Kidney capillary endothelial cell (primary cell): Measurements from ENCODE around the gene PTPRT.

ENCODE experiments used
- DNase-seq: peaks from one replicate; pipeline ENCODE4 v3.0.0-alpha.2; 2018; ENCODE audit warnings: low spot score

Gene PTPRT

DNA sequence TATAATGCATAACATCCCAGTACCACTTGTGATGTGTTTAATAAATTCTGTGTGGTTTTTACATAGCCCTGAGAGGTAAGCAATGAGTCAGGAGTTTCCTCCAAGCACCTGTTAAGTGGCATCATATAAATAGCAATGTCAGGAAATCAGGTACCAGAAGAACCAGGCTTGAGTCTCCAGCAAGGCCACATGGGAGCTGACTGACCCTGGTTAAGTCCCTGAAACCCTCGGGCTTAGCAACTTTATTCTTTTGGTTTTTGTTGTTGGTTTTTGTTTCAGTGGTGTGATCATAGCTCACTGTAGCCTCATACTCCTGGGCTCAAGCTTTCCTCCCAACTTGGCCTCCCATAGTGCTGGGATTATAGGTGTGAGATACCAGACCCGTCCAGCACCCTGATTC is 70.0 kb downstream of the PTPRT start:
- DNase-seq: no peak

DNA sequence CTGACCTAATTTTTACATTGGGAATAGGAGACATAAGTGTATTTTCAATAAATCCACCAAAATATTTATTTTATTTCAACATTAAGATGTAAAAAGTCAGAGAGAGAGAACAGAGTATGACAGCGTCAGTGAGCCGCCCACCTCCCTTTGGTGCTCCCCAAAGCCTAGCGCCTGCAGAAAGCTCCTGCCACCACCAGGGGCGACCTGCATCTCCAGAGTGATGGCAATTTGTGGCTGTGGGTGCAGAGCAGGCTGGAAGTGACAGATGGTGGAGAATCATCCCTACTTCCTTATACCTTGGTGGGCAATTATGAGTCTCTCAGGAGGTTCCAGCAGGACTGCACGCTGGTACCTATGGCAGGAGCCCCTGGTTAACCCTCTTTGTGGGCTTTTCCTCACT is 87.3 kb downstream of the PTPRT start:
- DNase-seq: no peak

DNA sequence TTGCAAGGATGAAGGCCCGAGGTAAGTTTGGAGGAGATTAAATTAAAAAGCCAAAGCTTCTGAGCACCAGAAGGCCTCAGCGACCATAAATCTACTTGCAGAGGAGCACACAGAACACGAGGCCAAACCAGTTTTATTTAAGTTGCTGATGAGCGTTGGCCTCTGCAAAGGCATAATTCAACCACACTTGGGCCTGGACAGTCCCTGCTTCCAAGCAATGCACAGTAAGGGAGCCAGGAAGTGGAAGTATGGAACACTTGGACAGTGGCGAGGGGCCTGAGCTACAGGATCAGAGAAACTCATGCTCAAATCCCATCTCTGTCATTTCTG is 92.8 kb downstream of the PTPRT start:
- DNase-seq: no peak

DNA sequence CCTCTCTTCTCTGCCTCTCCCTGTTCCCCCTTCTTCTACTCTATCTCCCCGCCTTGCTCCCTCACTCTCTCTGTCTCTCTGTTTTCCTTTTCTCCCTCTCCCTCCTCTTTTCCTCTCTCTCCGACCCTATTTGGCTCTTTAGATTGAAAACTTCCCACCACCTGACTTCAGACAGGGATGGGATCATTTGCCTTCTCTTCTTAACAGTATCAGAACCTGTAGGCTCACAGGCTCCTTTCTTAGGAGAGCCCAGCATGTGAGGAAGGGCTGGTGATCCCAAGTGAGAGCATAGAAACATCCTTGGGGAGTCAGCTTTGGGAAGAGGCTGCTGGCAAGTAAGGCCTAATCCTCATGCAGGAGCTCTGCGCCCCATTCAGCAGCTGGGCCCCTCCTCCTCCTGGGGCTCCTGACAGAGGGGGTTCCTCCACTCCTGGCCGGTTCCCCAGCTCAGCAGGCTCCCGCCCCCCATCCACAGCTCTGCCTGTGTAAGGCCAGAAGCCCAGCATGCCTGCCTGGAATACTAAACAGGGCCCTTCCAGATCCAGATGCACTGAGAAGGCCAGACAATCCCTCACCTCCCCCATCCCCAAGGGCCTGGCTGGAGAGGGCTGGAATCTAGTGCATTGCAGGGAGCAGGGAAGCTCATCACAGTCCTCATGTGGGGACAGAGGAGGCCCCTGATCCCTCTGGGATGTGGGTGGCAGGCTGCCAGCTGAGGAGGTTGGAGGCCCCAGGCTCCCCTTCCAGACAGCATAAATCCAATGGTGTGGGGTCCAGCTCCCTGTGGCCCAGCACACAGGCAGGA is 93.4 kb downstream of the PTPRT start:
- DNase-seq: no peak

DNA sequence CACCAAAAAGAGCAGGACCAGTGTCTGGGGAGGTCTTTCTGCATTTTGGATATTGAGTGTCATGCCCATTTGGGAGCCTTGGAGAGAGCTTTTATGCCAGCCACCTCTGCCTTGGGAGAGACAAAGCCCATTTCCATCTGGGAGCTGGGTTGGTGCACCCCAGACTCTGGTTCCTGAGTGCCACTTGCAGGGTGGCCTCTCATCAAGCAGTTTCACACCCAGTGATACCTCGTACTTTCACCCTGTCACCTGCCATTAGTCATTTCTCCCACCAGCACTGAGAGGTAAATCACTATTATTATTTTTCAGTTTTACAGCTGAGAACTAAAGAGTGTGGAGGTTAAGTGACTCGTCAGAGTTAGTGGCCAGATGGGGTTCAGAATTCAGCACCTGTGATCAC is 94.7 kb downstream of the PTPRT start:
- DNase-seq: no peak

DNA sequence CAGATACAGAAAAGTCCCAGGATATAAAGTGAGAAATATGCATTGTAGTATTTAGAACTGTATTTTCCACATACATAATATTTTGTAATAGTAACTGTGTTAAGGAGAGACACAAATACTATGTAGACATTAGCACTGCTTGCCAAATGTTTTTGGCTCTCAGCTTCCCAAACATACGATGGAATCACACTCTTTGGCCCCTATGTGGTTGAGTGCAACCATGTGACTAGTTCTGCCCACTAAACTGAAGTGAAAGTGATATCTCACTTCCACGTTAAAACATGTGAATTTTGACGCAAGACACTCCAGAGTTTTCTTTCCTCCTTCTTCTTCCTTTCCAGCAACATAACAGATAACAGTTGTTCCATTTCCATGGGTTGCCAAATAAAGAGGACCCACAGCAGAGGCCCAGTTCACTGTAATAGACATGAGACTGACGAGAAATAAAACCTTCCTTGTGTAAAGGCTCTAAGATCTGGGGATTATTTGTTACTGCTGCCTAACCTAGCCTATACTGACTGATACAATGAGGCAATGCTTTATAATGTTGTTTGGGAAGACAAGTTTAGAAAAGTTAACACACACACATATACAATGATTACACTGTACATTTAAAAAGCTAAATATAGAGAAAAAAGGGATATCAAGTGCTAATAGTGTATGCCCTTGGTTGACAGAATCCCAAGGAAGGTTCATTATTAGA is 97.2 kb downstream of the PTPRT start:
- no peak for DNase-seq

DNA sequence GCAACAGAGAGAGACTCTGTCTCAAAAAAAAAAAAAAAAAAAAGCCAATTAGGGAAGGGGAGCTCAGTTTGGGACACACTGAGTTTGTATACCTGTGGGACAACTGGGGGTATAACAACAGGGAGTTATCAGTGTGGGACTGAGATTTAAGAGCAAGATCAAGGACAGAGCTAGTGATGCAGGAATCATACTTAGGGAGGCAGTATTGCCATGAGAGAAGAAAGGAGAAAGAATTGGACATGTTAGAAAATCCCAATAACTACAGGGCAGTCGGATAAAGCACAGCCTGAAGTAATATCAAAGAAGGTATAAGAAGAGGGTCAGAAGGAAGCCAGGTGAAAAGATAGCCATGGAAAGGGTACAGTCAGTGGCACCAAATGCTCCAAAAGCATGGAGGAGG is 121.2 kb downstream of the PTPRT start:
- no peak for DNase-seq

DNA sequence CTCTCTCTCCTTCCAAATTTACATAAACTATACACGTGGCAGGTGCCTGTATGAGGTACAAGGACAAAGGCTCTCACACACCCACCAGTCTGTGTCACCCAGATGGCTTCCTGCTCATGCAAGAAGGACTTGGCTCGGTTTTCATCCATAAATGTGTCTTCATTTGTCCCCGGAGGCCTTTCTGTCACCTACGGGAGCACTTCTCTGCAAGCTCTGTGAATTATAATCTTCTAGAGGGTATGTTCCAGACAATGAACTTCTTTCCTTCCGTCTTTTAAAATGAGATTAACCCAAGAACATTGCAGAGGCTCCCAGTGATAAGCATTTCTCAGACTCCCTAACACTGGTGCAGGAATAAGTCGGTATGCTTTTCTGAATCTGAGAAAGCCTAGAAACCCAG is 123.6 kb downstream of the PTPRT start:
- DNase-seq: no peak

DNA sequence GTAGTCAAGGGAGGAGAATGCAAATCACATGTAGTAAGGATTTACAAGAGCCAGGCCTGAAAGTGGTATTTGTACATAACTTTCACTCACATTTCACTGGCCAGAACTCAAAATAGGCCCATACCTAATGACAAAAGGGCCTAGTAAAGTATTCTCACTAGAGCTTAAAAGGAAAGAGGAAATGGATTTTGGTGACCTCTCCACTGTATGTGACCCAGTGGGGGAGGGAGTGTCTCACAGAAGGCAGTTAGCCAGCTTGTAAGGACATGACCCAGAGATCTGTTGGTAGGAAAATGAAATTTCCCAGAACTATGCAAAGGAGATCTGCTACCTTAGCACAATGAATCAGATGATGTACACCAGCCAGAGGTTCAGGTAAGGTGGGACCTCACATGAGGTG is 124.4 kb downstream of the PTPRT start:
- DNase-seq: no peak

DNA sequence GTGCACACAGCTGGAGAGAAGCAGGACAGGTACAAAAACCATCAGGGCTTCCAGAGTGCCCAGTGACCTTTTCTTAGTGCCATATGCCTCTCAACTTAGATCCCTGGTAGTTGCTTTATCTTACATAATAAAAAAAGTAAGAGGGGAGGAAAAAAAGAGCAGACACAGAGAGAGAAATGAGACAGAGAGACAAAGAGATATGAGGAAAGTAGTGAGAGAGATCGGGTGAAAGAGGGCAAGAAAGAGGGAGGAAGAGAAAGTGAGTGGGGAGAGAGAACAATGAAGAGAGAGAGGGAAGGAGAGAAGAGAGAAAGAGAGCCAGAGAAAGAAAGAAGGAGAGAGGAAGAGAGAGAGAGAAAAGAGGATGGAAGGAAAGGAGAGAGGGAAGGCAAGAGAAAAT is 131.6 kb downstream of the PTPRT start:
- DNase-seq: no peak

DNA sequence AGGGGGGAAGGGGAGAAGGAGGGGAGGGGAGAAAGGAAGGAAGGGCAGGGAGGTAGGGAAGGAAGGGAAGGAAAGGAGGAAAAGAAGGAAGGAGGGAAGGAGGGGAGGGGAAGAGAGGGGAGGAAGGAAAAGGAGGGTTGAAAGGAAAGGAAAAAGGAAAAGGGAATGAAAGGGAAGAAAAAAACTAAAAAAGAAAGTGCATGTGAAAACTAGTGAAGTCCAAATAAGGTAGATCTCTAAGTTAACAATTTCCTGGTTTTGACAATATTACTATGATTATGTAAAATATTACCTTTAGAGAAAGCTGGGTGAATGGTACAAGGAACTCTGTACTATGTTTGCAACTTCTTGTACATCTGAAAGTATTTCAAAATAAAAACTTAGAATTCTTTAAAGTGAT is 132.4 kb downstream of the PTPRT start:
- DNase-seq: no peak

DNA sequence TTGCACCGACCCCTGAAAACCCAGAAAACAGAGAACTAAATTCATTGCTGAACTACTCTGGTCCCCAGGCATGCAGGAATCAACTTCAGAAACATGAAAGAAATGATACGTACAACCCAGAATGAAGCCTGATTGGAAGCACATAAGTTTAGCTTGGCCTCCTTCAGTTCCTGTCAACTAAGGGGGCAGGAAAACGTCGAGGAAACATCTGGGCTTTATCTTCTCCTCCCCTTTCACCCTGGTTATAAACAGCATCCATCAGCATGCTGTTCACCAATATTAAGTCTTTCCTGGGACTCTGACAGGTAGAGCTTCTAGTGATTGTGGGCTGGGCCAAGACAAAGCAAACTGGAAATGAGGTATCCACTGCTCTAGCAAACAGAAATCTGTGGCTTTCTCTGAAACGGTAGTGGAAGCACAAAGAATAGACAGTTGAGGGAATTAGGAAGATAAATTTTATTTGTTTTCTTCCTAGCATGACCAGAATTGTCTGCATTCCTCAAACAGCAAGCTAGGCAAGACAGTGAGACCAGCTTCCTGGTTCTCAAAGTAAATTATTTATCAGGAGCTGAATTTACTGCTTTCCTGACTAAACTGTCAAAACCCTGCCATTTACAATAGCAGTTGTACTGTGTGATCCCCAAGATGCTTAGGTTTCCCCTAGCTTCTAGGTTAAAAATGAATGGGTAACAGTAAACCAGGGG is 134.4 kb downstream of the PTPRT start:
- DNase-seq: no peak

DNA sequence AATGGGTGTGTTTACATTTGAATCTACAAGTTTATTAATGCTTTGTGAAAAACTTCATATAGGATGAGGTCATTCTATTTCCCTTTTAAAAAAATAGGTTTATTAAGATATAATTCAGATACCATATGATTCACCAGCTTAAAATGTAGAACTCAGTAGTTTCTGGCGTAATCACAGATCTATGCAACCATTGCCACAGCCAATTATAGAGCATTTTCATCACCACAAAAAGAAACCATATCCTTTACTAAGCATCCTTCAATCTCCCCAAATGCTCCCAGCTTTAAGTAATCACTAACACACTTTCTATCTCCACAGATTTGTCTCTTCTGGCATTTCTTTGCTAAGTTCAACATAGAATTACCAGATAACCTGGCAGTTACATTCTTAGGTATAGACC is 137.2 kb downstream of the PTPRT start:
- no peak for DNase-seq

DNA sequence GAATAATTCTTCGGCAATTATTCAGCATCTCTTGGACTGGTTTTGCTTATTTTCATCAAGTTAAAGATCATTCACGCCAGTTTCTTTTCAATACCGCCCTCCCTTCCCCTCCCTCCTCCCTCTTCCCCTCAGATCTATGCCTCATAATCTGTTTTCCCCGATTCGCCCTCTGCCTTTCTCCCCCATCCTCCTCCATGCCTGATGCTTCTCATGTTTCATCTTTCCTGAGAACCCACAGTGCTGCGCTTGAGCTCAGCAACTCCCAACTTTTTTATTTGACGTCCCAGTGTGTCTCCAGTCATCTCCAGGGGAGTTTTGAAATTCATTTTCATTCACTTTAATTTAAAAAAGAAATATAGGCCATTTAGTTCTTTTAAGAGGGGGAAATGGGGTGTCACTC is 142.7 kb downstream of the PTPRT start:
- DNase-seq: no peak

DNA sequence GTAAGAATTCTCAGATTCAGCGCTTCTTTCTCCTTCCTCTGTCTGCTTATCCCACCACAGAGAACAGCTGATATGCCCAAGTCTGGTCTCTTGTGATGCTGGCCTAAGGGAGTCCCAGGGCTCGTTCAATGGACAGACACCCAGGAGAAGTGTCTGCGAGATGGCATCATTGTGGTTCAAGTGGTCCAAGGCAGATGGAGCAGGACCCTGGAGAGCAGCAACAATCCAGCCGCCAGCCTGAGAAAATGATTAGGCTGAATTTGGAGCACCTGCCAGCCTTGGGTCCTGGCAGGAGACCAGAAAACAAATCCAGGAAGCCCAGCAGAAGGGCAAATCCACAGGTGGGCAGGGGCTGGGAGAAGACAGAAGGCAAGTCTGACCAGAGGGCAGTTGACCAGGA is 145.8 kb downstream of the PTPRT start:
- no peak for DNase-seq

DNA sequence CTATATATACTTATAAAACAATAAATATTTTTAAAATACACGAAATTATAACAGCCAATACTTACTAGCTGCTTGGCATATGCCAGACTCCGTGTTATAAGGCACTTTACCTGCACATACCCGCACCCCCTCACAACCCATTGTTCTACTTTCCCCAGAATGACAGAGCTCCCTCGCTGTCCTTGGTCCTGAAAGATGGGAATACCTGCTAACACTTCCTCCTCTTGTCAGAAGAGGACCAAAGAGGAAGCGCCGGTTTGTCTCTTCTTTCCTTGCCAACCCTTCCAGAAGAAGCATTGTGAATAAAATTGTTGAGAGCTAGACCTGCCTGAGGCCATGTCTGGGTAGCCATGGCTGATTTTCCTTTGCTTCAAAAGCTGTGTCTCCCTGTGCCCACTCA is 149.3 kb downstream of the PTPRT start:
- DNase-seq: no peak

DNA sequence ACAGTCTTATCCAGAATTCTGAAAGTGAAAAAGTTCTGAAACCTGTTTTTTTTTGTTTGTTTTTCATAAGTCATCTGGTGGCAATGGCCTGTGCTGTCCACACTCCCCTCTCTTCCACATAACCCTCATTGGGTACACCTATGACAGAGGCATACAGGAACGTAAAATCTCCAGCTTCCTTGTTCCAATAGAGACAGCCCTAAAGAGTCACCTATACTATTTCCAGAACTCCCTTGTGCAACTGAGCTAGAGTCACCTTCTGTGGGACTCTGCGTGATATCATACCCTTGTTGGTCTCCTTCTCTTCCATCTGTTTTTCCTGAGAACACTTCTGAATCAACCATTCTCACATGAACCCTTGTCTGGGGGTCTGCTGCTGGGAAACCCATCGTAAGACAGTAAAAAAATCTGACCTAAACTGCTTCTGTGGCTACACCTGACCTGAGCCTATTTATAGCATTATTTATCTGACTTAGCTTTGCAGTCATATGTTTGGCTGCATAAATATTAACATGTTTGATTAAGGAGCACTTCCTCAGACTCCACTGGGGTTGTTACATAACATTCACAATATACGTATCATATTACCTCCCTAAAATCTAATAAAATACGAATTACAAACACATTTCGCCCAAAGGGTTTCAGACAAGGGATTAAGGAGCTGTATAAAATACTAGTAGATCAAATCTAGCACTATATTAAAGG is 151.9 kb downstream of the PTPRT start:
- DNase-seq: no peak

DNA sequence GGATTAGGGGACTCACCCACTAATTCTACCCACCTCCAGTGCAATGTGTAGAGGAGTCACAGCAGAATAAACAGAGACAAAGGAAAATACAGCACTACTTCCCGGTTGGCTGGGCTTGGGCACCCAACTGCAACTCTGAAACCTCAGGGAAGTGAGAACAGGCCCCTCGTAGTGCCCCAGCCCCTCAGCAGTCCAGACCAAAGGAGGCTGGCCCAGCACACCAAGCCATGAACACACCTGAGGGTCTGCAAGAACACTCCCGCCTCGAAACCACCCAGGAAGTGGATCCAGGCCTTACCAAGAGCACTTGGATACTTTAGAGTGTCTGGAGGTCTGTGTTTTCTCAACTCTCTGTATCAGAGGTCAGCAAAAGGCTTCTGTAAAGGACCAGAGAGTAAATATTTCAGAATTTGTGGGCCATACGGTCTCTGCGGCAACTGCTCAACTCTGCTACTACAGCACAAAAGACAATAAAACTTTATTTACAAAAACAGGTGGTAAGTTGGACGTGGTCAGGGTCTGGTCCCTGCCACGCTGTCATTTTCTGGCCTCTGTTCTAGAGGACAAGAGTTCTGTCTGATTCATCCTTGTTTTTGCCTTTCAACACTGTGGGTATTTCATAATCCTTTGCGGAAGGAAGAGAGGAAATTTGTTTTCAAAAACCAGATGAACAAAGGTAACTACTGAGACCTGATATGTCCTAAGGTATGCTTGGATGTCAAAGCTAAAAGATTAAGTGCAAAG is 154.6 kb downstream of the PTPRT start:
- no peak for DNase-seq

DNA sequence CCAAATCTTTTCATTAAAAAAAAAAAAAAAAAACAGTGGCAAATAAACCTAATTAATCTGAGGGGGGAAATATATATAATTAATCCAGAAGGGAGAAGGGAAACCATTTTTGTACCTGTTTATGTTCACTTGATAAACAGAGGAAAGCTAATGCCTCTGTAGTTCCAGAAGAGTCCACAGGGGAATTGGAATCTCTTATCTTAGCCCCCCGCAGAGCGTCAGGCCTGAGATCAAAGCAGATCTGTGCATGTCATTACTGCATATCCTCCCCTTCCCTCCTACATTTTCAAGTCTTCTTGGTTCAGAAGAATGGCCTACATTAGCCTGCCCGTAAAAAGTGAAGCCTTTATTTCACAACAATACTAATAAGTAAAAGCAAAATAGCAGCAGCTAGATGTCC is 157.2 kb downstream of the PTPRT start:
- no peak for DNase-seq

DNA sequence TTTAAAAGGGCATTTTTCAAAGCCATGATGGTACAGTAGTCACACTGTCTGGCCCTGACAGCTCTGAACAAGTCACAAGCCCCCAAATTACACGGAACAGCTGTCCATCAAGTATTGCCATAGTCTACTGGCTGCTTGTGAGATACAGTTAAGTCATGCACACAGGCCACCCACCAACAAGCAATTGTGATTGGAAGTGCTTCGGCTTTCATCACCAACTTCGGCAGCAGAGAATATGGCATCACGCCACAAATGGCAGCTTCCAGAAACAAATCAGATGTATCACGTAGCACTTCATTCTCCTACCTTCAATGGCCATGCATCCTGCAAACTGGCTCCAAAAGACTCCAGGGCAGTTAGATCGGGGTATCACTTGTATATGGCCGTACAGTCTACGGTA is 160.5 kb downstream of the PTPRT start:
- no peak for DNase-seq

DNA sequence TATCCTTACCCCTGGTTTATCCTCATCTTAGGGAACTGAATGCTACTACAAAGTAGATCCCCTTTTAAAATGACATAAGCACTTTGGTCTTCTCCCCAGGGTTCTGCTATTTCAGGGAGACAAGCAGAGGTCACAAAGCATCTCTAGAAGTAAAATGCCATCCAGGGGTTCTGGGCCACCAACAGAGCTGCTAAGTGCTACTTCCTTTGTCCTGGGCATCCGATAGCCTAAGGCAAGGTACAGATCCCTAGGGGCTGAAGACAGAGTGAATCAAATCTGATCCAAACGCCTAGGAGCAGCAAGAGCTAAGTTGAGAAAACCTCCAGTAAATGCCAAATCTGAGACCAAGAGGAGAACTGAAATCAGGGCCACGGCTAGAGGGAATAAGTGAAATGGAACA is 161.2 kb downstream of the PTPRT start:
- no peak for DNase-seq

DNA sequence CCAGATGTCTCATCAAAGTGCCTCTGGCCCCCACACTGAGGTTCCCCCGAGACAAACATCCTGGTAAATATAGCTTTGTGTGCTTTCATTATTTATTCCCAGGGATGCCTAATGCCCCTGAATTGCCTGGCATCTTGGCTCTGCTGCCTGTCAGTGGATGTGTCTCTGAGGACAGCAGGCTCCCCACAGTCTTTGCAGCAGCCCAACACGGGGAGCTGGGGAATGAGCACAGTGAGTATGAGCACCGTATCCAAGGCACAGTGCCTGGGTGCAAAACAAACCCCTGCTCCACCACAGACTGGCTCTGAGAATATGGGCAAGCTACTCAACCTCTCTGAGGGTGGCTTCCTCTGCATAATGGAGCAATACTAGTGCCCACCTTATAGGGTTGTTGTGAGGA is 165.9 kb downstream of the PTPRT start:
- no peak for DNase-seq
